ENCODE results near the gene RASSF9. TPM values are rescaled to one million over a fixed set of nuclear protein-coding genes. Genes with fewer than 3 reads are reported as not detected.

Gene RASSF9
- 7.7 and 8.5 TPM in 2 replicates for total RNA-seq (ENCODE audit: low replicate concordance)

GRCh38 chr12:85836197-85837090 is at the start of gene RASSF9:
Gene RASSF9, minus strand, starts transcription at chr12:85836409. Its CDS starts 208 bp downstream, at chr12:85836201.
- DNase-seq (ENCODE audit: low read depth): peak; percentile 98
- peak within 1 kb of the TSS; percentile 68 for H3K4me3 ChIP-seq (ENCODE audit: low read depth, low read length)
- TF ChIP-seq CTCF (IDR thresholded peaks at IDR 0.05; ENCODE audit: insufficient read depth, low read length): no peak

GRCh38 chr12:85883763-85884162 is 47.6 kb upstream of the RASSF9 start:
- TF ChIP-seq CTCF (IDR thresholded peaks at IDR 0.05; ENCODE audit: insufficient read depth, low read length): no peak
- DNase-seq (ENCODE audit: low read depth): no peak
- no peak overlapping the region for H3K4me3 ChIP-seq (ENCODE audit: low read depth, low read length)

GRCh38 chr12:85877459-85877858 is 41.2 kb upstream of the RASSF9 start:
- H3K4me3 ChIP-seq (ENCODE audit: low read depth, low read length): no peak overlapping the region
- no peak for TF ChIP-seq CTCF (IDR thresholded peaks at IDR 0.05; ENCODE audit: insufficient read depth, low read length)
- no peak for DNase-seq (ENCODE audit: low read depth)

- peak; percentile 9 for TF ChIP-seq CTCF (IDR thresholded peaks at IDR 0.05; ENCODE audit: insufficient read depth, low read length)
- DNase-seq (ENCODE audit: low read depth): no peak
- no peak within 1 kb of the TSS for H3K4me3 ChIP-seq (ENCODE audit: low read depth, low read length)
These were observed 37.8 kb upstream of the RASSF9 start, which contains the start of gene NTS for GRCh38 chr12:85874031-85874461. Gene NTS, plus strand, starts transcription at chr12:85874295. Its CDS starts 109 bp downstream, at chr12:85874404.

GRCh38 chr12:85872497-85873091 is 36.4 kb upstream of the RASSF9 start:
- no peak overlapping the region for H3K4me3 ChIP-seq (ENCODE audit: low read depth, low read length)
- peak; percentile 80 for DNase-seq (ENCODE audit: low read depth)
- TF ChIP-seq CTCF (IDR thresholded peaks at IDR 0.05; ENCODE audit: insufficient read depth, low read length): peak; percentile 74

GRCh38 chr12:85866986-85867776 is 31.0 kb upstream of the RASSF9 start:
- TF ChIP-seq CTCF (IDR thresholded peaks at IDR 0.05; ENCODE audit: insufficient read depth, low read length): peak; percentile 80
- DNase-seq (ENCODE audit: low read depth): peak; percentile 87
- peak overlapping the region; percentile 50 for H3K4me3 ChIP-seq (ENCODE audit: low read depth, low read length)

All from fibroblast of the aortic adventitia (primary cell).